SIG-M5 treated with dmso at 0.1 percent for 504 hours (cell line): ENCODE measurements around the gene USB1.

Experiments
- DNase-seq: peaks from one replicate; lab custom pipeline; 2025; ENCODE audit not compliant: unreplicated experiment; lab: John Stamatoyannopoulos, UW

Gene USB1

DNA sequence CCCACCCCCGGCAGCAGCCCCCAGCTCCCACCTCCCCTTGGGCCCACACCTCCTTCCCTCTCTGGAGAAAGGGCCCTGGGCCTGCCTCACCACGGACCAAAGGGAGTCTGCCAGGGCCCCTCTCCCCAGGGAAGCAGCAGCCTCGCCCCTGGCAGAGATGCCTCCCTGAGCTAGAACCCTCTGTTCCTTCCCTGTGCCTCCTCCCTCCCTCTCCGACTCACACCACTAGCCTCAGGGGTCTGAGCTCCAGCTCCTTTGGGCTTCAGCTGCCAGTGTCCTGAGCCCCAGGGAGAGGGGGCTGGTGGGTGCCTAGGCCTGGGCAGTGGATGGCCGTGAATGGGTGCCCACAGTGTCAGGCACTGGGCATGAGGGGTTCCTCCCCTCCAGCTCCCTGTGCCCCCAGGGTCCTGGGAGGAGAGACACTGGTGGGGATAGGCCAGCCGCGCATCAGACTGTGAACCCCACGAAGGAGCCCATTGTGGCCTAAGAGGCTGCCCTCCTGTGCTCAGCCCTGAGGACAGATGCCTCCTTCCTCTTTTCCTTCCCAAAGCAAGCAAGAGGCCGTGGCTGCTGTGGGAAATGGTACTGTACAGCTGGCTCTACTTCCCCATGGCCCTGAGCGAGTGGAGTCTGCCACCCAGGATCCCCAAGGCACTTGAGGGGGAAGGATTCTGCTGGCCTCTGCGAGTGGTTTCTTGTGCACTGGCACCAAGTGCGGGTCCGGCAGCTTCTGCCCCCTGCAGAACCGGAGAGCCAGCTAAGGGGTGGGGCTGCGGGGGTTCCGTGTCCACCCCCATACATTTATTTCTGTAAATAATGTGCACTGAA is 45.1 kb downstream of the USB1 start:
- peak; percentile 50 for DNase-seq

DNA sequence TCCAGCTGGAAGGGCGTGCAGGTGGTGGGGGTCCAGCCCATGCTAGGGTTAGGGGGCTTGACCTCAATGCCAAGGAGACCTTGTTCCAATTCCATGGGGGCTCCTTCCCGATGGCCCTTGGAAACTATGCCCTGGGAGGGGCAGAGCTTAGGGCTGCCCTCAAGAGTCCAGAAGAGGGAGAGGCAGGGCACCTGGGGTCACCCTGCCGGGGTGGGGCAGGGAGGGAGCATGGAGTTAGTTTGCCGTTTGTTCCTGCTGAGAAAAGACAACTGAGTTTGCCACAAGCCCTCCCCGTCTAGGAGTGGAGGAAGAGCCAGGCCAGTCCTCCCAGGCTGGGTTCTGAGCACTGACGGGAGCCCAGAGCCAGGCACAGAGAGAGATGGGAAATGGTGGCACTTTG is 45.7 kb downstream of the USB1 start:
- no peak for DNase-seq

DNA sequence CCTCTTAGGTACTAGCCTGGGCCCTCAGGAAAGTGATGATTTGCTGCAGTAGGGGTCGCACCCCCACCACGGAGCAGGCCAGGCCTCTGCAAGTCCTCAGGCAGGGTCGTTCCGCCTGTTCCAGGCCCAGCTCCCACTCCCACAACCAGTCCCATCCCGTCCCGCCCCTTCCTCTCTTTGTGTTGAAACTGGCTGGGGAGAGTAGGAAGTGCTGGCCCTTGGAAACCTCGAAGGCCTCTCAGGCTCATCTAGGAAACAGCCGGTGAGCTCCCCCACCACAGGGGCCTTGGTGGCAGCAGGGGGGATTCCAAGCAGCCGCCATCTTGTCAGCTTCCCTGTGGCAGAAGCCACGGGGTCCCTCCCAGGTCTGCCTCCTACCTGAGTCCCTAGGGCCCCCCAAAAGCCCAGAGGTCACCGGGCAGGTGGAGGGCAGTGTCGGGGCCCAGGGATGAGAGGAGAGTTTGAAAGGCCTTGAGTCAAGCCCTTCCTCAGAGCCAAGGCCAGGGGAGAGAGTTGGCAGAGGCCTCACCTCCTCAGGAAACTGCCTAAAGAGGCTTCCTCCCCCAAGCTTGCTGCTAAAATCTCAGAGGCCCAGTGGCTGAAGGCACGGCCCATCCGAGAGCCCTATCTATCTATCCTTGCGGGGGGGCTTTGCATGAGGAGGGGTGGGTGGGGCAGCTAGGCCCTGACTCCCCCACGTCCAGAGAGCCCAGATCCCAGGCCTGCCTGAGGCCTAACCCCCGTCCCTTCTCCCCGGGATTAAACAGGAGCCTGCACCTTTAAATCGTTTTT is 46.5 kb downstream of the USB1 start:
- no peak for DNase-seq

DNA sequence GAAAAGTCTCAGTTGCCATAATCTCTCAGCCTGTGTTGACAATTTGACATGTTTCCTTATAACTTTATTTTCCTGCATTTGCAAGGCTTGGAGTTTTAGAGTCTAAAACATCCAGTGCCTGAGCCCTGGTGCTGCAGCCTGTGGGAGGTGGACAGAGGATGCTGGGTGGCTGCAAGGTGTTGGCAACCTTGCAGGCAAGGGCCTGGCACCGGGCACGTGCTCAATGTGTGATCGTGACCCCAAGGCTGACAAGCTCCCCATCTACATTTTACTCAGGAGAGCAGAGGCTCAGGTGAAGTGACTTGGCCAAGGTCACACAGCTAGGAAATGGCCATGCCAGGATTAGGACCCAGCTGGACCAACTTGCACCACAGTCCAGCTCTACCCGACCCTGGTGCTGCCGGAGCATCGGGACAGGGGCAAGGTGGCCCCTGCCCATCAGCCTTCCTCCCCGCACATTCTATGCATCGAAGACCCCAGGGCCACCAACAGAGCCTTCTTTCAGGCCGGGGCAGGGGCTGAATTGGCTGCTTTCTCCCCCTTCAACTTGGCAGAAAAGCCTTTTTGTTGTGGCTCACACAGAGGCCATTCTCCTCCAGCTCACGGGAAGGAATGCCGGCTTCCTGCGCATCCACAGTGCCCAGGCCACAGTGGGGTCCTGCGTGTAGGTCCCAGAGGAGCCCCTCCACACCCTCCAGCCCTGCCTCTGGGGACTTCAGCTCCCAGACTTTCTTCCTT is 47.5 kb downstream of the USB1 start:
- DNase-seq, result no peak

DNA sequence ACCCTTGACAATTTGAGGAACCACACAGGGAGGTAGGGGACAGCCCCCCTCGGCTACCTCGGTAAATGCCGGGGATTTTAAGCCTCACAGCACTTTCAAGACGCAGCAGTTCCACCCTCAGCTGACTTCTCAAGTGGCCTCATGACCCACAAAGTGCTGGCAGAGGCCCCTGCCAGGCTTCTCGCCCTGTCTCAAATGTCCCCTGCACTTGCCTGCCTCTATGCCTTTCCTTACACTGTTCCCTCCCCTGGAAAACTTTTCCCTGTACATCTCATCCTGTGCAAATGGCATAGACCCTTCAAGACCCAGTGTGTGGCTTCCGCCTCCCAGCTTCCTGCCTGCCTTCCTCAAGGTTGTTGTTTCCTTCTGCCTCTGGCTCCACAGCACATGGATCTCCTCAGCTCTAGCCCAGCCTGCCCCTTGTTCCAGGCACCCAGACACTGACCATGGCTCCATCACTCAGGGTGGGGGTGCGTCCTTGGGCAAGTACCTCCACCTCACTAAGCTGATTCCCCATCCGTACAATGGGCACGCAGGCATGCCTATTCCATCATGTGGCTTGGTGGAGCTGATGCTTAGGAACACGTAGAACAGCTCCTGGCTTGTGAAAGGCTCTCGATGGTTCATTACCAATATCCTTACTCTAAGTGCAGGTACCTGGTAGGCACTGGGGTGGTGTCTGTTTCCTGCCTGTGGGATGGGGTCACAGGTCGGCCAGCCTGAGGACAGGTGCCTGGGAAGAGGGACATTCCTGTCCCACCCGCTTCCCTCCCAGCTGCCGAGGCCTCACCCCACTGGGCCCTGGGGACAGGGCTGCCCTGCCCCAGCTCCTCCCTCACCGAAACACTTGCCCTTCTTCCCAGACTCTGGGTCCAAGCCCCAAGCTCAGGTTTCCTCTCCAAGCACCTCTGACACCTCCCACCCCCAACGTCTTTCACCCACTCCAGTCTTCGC is 48.3 kb downstream of the USB1 start:
- no peak for DNase-seq

DNA sequence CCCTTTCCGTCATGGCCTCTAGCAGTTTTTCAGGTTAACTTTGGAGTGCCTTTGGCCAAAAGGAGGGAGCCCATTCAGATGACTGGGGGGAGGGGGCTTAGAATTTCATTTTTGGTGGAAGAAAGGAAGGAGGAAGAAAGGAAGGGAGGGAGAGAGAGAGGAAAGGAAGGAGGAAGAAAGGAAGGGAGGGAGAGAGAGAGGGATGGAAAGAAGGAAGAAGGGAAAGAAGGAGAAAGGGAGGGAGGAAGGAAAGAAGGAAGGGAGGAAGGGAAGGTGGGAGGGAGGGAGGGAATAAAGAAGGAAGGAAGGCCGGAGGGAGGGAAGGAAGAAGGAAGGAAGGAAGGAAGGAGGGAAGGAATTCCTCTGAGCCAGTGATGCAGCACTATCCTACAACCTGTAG is 50.1 kb downstream of the USB1 start:
- DNase-seq, result no peak

DNA sequence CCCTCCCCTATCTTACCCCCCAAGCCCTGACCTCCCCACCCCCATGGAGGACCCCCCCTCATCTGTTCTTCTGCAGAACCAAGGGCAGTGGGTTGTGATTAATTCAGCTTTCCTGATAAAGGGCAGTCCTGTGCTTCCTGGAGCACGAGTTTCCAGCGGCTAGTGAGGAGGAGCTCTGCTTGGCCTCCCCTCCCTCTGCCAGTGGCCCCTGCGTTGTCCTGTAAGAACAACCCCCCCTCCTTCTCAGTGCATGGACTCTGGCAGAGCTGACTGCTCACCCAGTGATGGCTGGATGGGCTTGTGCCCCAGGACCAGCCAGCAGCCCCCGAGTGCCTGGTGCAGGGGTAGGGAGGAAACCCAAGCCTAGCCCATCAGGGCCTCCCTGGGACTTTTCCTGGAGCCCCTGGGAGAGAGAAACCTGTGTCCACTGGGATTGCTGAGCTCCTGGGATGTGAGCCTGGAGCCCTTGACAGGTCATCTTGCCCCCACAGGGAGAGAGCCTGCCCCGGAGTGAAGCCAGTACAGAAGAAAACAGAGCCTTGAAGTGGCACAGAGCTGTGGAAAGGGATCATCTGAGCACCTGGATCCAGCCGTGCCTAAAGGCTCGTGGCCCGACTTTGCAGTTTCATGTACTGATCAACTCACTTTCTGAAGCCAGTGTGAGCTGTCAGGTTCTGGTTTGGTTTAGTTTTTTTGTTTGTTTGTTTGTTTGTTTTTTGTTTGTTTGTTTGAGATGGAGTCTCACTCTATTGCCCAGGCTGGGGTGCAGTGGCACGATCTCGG is 50.8 kb downstream of the USB1 start:
- no peak for DNase-seq

DNA sequence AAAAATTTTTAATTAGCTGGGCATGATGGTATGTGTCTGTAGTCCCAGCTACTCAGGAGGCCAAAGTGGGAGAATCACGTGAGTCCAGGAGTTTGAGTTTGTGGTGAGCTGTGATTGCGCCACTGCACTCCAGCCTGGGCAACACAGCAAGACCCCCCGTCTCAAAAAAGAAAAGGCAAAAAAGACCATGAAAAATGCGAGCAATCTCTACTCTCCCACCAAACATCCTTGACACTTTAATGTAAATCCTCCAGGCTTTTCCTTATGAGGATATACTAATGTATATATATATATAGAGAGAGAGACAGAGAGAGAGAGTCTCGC is 52.4 kb downstream of the USB1 start:
- no peak for DNase-seq

DNA sequence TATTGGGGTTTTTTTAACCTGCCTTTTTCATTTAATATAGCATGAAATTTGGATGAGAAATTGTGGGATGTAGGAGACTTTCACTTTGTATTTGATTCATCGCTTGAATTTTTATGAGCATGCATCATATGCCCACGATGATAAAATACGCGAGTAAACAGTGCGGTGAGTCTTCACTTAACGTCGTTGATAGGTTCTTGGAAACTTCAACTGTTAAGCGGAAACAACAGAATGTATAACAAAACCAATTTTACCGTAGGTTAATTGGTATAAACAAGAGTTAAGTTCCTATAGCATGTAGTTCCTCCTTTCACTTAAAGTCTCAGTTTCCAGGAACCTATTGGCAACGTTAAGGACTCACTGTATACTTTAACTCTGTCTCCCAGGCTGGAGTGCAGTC is 53.1 kb downstream of the USB1 start:
- no peak for DNase-seq

DNA sequence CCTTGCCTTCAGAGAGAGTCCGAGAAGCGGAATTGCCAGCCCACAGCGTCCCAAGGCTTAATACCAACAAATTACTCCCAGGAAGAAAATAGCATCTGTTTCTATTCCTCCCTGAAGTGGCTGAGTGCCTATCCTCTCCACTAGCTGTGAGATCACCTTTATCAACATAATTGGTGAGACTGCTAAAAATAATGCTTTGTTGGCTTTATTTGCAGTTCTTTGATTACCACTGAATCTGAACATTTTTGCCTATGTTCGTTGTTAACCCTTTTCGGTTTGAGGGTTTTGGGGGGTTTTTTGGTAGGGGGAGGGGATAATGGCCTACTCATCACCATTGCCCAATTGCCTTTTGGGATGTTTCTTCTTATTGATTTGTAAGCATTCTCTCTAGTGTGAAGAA is 55.4 kb downstream of the USB1 start:
- no peak for DNase-seq

DNA sequence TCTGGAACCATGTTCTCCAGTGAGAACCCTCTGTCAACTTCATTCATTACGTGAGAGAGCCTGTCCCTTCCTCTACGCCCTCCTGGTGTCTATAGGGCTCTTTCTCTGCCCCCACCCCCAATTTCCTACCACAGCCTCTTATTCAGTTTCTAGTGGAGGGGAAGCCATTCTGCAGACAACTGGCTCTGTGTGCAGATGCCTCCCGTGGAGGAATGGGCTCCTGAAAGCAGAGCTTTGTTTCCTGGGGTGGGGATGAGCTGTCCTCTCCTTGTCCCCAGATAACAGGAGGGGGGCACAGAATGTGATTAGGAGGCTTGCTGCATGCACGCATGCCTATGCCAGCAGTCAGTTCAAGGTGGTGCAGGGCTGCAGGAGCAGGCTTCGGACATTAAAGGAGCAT is 55.9 kb downstream of the USB1 start:
- DNase-seq, result no peak

DNA sequence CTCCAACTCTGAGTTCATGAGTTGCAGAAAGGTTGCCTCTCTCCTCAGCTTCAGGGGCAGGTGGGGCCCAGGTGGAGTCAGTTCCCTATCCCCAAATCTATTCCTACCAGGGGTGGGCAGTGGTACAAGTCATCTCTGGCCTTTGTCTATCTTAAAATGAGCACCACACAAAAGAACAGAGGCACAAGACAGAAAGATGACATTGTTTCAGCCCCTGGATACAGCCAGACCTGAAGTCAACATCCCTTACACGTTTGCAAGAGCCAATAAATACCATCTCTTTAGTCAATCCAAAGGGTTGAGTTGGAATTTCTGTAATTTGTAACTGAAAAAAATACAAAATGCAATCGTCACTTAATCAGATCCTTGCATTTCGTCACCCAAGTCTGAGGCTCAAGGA is 56.6 kb downstream of the USB1 start:
- DNase-seq, result no peak

DNA sequence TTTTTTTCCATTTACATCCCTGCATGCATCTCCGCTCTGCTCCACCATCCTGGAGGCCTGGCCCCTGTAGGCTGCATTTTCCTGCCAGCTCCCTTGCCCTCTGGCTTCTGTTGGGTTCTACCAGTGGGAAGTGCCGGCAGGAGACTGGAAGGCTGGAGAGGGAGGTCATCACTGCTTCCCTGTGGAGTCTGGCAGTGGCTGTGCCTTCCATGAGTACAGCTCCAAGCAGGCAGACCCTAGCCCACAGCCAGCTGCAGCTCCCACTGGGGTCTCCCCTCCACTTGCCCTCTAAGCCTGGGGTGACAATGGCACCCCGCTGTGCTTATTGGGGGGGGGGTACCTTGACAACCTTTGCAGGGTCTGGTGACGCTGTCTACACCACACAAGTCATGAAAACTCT is 61.6 kb downstream of the USB1 start:
- DNase-seq, result no peak

DNA sequence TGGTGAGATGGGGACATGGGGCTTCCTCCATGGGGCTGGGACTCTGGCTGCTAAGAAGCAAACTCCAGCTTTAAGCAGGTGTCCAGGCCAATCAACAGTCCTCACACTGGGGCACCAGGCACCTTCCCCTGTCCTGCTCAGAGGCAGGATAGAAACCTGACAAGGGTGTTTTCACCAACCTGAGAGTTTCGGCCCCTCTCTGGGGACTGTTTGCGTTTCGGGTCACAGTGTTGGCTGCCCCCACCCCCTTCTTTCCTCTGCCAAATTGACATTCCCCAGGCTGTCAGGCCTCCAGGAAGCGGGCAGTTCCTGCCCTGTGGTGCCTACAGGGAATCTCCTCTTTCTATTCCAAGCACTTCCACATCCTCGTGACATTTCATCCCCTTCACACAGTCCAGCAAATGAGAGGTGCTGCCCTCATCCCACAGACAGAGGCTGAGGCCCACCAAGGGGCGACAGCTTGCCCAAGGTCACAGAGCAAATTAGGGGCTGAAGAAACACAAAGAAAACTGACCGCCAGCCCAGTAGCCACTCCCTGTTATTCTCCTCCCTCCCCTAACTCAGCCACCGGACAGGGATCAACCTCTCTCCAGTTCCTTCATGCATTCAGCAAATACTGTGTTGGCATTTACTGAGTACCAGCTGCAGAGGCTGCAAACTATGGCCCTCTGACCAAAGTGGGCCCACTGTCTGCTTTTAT is 62.3 kb downstream of the USB1 start:
- DNase-seq, result no peak

DNA sequence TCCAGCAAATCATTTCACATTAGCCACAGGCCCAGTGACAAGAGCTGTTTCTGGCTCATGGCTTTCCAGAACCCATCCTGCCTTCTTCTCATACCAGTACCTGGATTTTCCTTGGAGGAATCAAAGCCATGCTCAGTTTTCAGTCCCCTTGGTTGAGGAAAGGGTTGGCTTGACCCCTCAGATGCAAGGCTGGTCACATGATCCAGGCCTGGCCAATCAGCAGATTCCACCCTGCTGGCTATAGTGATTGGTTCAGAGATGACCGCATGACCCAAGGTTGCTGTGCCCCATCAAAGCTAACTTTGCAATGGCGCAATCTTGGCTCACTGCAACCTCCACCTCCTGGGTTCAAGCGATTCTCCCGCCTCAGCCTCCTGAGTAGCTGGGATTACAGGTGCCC is 69.4 kb downstream of the USB1 start:
- no peak for DNase-seq
